Mammary epithelial cell (primary cell): Measurements from ENCODE around the gene FHL1.

Experiments
- EZH2 ChIP-seq: IDR thresholded peaks from 2 replicates; pipeline ENCODE4 v1.6.1; 2012; ENCODE audit warnings: low read length, inconsistent platforms, borderline replicate concordance
- TF ChIP-seq, protein P1 (sequence below), 2 donors: IDR thresholded peaks in 1 of 2; conservative IDR thresholded peaks in 1 of 2; 2 replicates each; pipeline ENCODE4 v1.5.1; 2011 to 2012; ENCODE audit warnings: inconsistent platforms in 2 of 2, low read length in 2 of 2, mild to moderate bottlenecking in 2 of 2, control low read depth in 1 of 2, low read depth in 1 of 2; ENCODE audit not compliant: insufficient read depth in 1 of 2; ENCODE audit errors: extremely low read depth in 1 of 2

GRCh38 chrX:136183917-136184316, 36.6 kb downstream of the FHL1 start:
- TF ChIP-seq, protein P1, sequence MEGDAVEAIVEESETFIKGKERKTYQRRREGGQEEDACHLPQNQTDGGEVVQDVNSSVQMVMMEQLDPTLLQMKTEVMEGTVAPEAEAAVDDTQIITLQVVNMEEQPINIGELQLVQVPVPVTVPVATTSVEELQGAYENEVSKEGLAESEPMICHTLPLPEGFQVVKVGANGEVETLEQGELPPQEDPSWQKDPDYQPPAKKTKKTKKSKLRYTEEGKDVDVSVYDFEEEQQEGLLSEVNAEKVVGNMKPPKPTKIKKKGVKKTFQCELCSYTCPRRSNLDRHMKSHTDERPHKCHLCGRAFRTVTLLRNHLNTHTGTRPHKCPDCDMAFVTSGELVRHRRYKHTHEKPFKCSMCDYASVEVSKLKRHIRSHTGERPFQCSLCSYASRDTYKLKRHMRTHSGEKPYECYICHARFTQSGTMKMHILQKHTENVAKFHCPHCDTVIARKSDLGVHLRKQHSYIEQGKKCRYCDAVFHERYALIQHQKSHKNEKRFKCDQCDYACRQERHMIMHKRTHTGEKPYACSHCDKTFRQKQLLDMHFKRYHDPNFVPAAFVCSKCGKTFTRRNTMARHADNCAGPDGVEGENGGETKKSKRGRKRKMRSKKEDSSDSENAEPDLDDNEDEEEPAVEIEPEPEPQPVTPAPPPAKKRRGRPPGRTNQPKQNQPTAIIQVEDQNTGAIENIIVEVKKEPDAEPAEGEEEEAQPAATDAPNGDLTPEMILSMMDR (conservative IDR thresholded peaks at IDR 0.05 in 1 of 2, IDR thresholded peaks at IDR 0.05 in 1 of 2; ENCODE audit: extremely low read depth in 1 of 2, insufficient read depth in 1 of 2, low read depth in 1 of 2, low read length in 2 of 2), result no peak
- TF ChIP-seq EZH2, result no peak
